ENCODE results near the gene DAB2IP. TPM values are rescaled to one million over a fixed set of nuclear protein-coding genes. Genes with fewer than 3 reads are reported as not detected.

DAB2IP gene
- total and polyA plus RNA-seq, 2 donors = 8.2 to 8.4 TPM

GRCh38 chr9:121654499-121655140 is 3.2 kb downstream of the DAB2IP start:
- WGBS = 86% methylated on average over 3 of the region's 3 CpGs
- Histone ChIP-seq H3K4me3 (ENCODE audit: low read length in 2 of 2) (no peak overlapping the region), H3K36me3 (ENCODE audit: control insufficient read depth in 2 of 2, insufficient read depth in 2 of 2, low read length in 1 of 2) (no peaks in the 10 kb centered on the region), H3K9me3 (ENCODE audit: control insufficient read depth in 2 of 2, insufficient read depth in 1 of 2, low read length in 1 of 2) (no peaks in the 10 kb centered on the region), H3K27ac (ENCODE audit: low read depth in 1 of 2, low read length in 1 of 2) (no peak overlapping the region), H3K27me3 (ENCODE audit: control insufficient read depth in 2 of 2, insufficient read depth in 1 of 2, low read length in 1 of 2) (peaks cover 16 to 36% of the 10 kb centered on the region in 2 donors), H3K4me1 (ENCODE audit: control insufficient read depth in 2 of 2, insufficient read depth in 2 of 2, low read length in 2 of 2) (peaks cover 3 to 33% of the 10 kb centered on the region in 2 donors)
- DNase-seq (ENCODE audit: low read depth in 6 of 9, low spot score in 9 of 9) = no peak

- no peak overlapping the region for H3K27ac ChIP-seq (ENCODE audit: low read depth in 1 of 2, low read length in 1 of 2)
- peaks cover 15 to 33% of the 10 kb centered on the region in 2 donors for H3K27me3 ChIP-seq (ENCODE audit: control insufficient read depth in 2 of 2, insufficient read depth in 1 of 2, low read length in 1 of 2)
- 97% methylated on average over 3 of the region's 3 CpGs for WGBS
- H3K9me3 ChIP-seq (ENCODE audit: control insufficient read depth in 2 of 2, insufficient read depth in 1 of 2, low read length in 1 of 2) = no peaks in the 10 kb centered on the region
- no peak overlapping the region for H3K4me3 ChIP-seq (ENCODE audit: low read length in 2 of 2)
- H3K36me3 ChIP-seq (ENCODE audit: control insufficient read depth in 2 of 2, insufficient read depth in 2 of 2, low read length in 1 of 2) = no peaks in the 10 kb centered on the region
- DNase-seq (ENCODE audit: low read depth in 6 of 9, low spot score in 9 of 9) = no peak
- peaks cover 3 to 26% of the 10 kb centered on the region in 2 donors for H3K4me1 ChIP-seq (ENCODE audit: control insufficient read depth in 2 of 2, insufficient read depth in 2 of 2, low read length in 2 of 2)
These were observed 3.9 kb downstream of the DAB2IP start for GRCh38 chr9:121655231-121655755.

GRCh38 chr9:121656941-121657470 is 5.6 kb downstream of the DAB2IP start:
- WGBS = 94% methylated on average over 5 of the region's 5 CpGs
- H3K9me3 ChIP-seq (ENCODE audit: control insufficient read depth in 2 of 2, insufficient read depth in 1 of 2, low read length in 1 of 2) = no peaks in the 10 kb centered on the region
- peaks cover under 1 to 12% of the 10 kb centered on the region in 2 donors for H3K4me1 ChIP-seq (ENCODE audit: control insufficient read depth in 2 of 2, insufficient read depth in 2 of 2, low read length in 2 of 2)
- no peak overlapping the region for H3K27ac ChIP-seq (ENCODE audit: low read depth in 1 of 2, low read length in 1 of 2)
- no peak for DNase-seq (ENCODE audit: low read depth in 6 of 9, low spot score in 9 of 9)
- H3K27me3 ChIP-seq (ENCODE audit: control insufficient read depth in 2 of 2, insufficient read depth in 1 of 2, low read length in 1 of 2) = peaks cover 5 to 17% of the 10 kb centered on the region in 2 donors
- no peaks in the 10 kb centered on the region for H3K36me3 ChIP-seq (ENCODE audit: control insufficient read depth in 2 of 2, insufficient read depth in 2 of 2, low read length in 1 of 2)
- H3K4me3 ChIP-seq (ENCODE audit: low read length in 2 of 2) = no peak overlapping the region

GRCh38 chr9:121658166-121658565 is 6.7 kb downstream of the DAB2IP start:
- Histone ChIP-seq H3K4me3 (ENCODE audit: low read length in 2 of 2) (no peak overlapping the region), H3K27ac (ENCODE audit: low read depth in 1 of 2, low read length in 1 of 2) (no peak overlapping the region), H3K27me3 (ENCODE audit: control insufficient read depth in 2 of 2, insufficient read depth in 1 of 2, low read length in 1 of 2) (peaks cover 5 to 8% of the 10 kb centered on the region in 2 donors), H3K36me3 (ENCODE audit: control insufficient read depth in 2 of 2, insufficient read depth in 2 of 2, low read length in 1 of 2) (no peaks in the 10 kb centered on the region), H3K9me3 (ENCODE audit: control insufficient read depth in 2 of 2, insufficient read depth in 1 of 2, low read length in 1 of 2) (no peaks in the 10 kb centered on the region), H3K4me1 (ENCODE audit: control insufficient read depth in 2 of 2, insufficient read depth in 2 of 2, low read length in 2 of 2) (peaks cover 0 to 2% of the 10 kb centered on the region in 2 donors)
- WGBS = 97% methylated on average over 12 of the region's 12 CpGs
- no peak for DNase-seq (ENCODE audit: low read depth in 6 of 9, low spot score in 9 of 9)

GRCh38 chr9:121658591-121658990 is 7.2 kb downstream of the DAB2IP start:
- no peak overlapping the region for H3K27ac ChIP-seq (ENCODE audit: low read depth in 1 of 2, low read length in 1 of 2)
- no peaks in the 10 kb centered on the region for H3K9me3 ChIP-seq (ENCODE audit: control insufficient read depth in 2 of 2, insufficient read depth in 1 of 2, low read length in 1 of 2)
- H3K27me3 ChIP-seq (ENCODE audit: control insufficient read depth in 2 of 2, insufficient read depth in 1 of 2, low read length in 1 of 2) = peaks cover 2 to 3% of the 10 kb centered on the region in 2 donors
- 97% methylated on average over 10 of the region's 10 CpGs for WGBS
- H3K4me1 ChIP-seq (ENCODE audit: control insufficient read depth in 2 of 2, insufficient read depth in 2 of 2, low read length in 2 of 2) = peaks cover 0 to 2% of the 10 kb centered on the region in 2 donors
- no peaks in the 10 kb centered on the region for H3K36me3 ChIP-seq (ENCODE audit: control insufficient read depth in 2 of 2, insufficient read depth in 2 of 2, low read length in 1 of 2)
- DNase-seq (ENCODE audit: low read depth in 6 of 9, low spot score in 9 of 9) = no peak
- no peak overlapping the region for H3K4me3 ChIP-seq (ENCODE audit: low read length in 2 of 2)

- Histone ChIP-seq H3K27ac (ENCODE audit: low read depth in 1 of 2, low read length in 1 of 2) (no peak overlapping the region), H3K9me3 (ENCODE audit: control insufficient read depth in 2 of 2, insufficient read depth in 1 of 2, low read length in 1 of 2) (no peaks in the 10 kb centered on the region), H3K4me1 (ENCODE audit: control insufficient read depth in 2 of 2, insufficient read depth in 2 of 2, low read length in 2 of 2) (no peaks in the 10 kb centered on the region), H3K4me3 (ENCODE audit: low read length in 2 of 2) (no peak overlapping the region), H3K36me3 (ENCODE audit: control insufficient read depth in 2 of 2, insufficient read depth in 2 of 2, low read length in 1 of 2) (no peaks in the 10 kb centered on the region), H3K27me3 (ENCODE audit: control insufficient read depth in 2 of 2, insufficient read depth in 1 of 2, low read length in 1 of 2) (no peaks in the 10 kb centered on the region)
- 98% methylated on average over 6 of the region's 6 CpGs for WGBS
- no peak for DNase-seq (ENCODE audit: low read depth in 6 of 9, low spot score in 9 of 9)
These were observed 8.9 kb downstream of the DAB2IP start for GRCh38 chr9:121660367-121660766.

- DNase-seq (ENCODE audit: low read depth in 6 of 9, low spot score in 9 of 9) = no peak
- Histone ChIP-seq H3K9me3 (ENCODE audit: control insufficient read depth in 2 of 2, insufficient read depth in 1 of 2, low read length in 1 of 2) (no peaks in the 10 kb centered on the region), H3K27me3 (ENCODE audit: control insufficient read depth in 2 of 2, insufficient read depth in 1 of 2, low read length in 1 of 2) (no peaks in the 10 kb centered on the region), H3K4me3 (ENCODE audit: low read length in 2 of 2) (no peak overlapping the region), H3K4me1 (ENCODE audit: control insufficient read depth in 2 of 2, insufficient read depth in 2 of 2, low read length in 2 of 2) (no peaks in the 10 kb centered on the region), H3K36me3 (ENCODE audit: control insufficient read depth in 2 of 2, insufficient read depth in 2 of 2, low read length in 1 of 2) (no peaks in the 10 kb centered on the region), H3K27ac (ENCODE audit: low read depth in 1 of 2, low read length in 1 of 2) (no peak overlapping the region)
- WGBS = 92% methylated on average over 8 of the region's 8 CpGs
These were observed 9.4 kb downstream of the DAB2IP start for GRCh38 chr9:121660876-121661275.

GRCh38 chr9:121661328-121661727 is 9.9 kb downstream of the DAB2IP start:
- DNase-seq (ENCODE audit: low read depth in 6 of 9, low spot score in 9 of 9) = no peak
- no peak overlapping the region for H3K4me3 ChIP-seq (ENCODE audit: low read length in 2 of 2)
- 97% methylated on average over 5 of the region's 5 CpGs for WGBS
- H3K36me3 ChIP-seq (ENCODE audit: control insufficient read depth in 2 of 2, insufficient read depth in 2 of 2, low read length in 1 of 2) = no peaks in the 10 kb centered on the region
- H3K27me3 ChIP-seq (ENCODE audit: control insufficient read depth in 2 of 2, insufficient read depth in 1 of 2, low read length in 1 of 2) = no peaks in the 10 kb centered on the region
- H3K9me3 ChIP-seq (ENCODE audit: control insufficient read depth in 2 of 2, insufficient read depth in 1 of 2, low read length in 1 of 2) = no peaks in the 10 kb centered on the region
- no peak overlapping the region for H3K27ac ChIP-seq (ENCODE audit: low read depth in 1 of 2, low read length in 1 of 2)
- H3K4me1 ChIP-seq (ENCODE audit: control insufficient read depth in 2 of 2, insufficient read depth in 2 of 2, low read length in 2 of 2) = no peaks in the 10 kb centered on the region

GRCh38 chr9:121662359-121662758 is 10.9 kb downstream of the DAB2IP start:
- Histone ChIP-seq H3K9me3 (ENCODE audit: control insufficient read depth in 2 of 2, insufficient read depth in 1 of 2, low read length in 1 of 2) (no peaks in the 10 kb centered on the region), H3K4me1 (ENCODE audit: control insufficient read depth in 2 of 2, insufficient read depth in 2 of 2, low read length in 2 of 2) (no peaks in the 10 kb centered on the region), H3K27me3 (ENCODE audit: control insufficient read depth in 2 of 2, insufficient read depth in 1 of 2, low read length in 1 of 2) (no peaks in the 10 kb centered on the region), H3K27ac (ENCODE audit: low read depth in 1 of 2, low read length in 1 of 2) (no peak overlapping the region), H3K36me3 (ENCODE audit: control insufficient read depth in 2 of 2, insufficient read depth in 2 of 2, low read length in 1 of 2) (no peaks in the 10 kb centered on the region), H3K4me3 (ENCODE audit: low read length in 2 of 2) (no peak overlapping the region)
- 92% methylated on average over 3 of the region's 3 CpGs for WGBS
- DNase-seq (ENCODE audit: low read depth in 6 of 9, low spot score in 9 of 9) = no peak

Data from thymus (tissue), 11 donors.